ENCODE measurements around the gene ROR2. TPM values are rescaled to one million over a fixed set of nuclear protein-coding genes. Genes with fewer than 3 reads are reported as not detected.

The ROR2 gene
- total RNA-seq, 1 experiment from 2014 or later, result 5.9 TPM

DNA sequence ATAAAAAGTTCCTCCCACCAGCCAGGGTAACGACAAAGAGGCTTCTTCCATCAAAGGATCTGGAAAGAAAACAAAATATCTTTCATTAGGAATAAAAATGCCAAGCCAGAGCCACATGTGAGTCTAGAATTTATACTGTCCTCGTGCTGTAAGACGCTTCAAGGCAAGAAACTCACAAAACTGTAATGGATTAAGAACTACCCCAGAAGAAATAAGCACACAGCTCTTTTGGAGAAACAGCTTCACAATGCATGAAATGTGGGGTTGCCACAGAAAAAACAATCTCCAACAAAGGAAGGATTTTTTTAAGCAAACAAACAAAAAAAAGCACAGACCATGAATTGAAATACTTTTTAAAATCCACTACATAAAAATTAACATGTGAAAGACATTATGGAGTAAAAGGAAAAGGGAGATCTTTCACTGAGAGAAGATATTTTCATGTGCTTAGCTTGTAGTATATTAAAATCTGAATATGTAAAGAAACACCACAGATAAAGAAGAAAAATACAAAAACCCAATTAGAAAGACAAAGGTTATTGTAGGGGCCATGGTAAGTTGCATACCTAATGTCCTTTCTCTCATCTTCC, 385.9 kb downstream of the ROR2 start:
- H3K9me3 ChIP-seq (ENCODE audit: control insufficient read depth, insufficient read depth, low read depth, low read length), result no peaks in the 10 kb centered on the region
- no peak overlapping the region for H3K4me3 ChIP-seq (ENCODE audit: low read depth in 2 of 2, low read length in 2 of 2)
- no peak for ATAC-seq
- no TSS peak for BruUV-seq (replicated peaks)
- H3K4me1 ChIP-seq (ENCODE audit: control insufficient read depth, insufficient read depth, low read length), result no peaks in the 10 kb centered on the region
- in situ Hi-C loops (cut with HindIII; ENCODE audit: low pct_unique_long_range_greater_than_20kb, low sequenced_read_pairs) (no loop called here), intact Hi-C loops (cut with micrococcal nuclease; ENCODE audit: unreplicated experiment) (no loop called here)
- H3K36me3 ChIP-seq (ENCODE audit: control insufficient read depth, insufficient read depth, low read length), result no peaks in the 10 kb centered on the region
- DNase-seq (ENCODE audit: low read depth, low spot score), result no peak
- TF ChIP-seq POLR2AphosphoS5 (IDR thresholded peaks at IDR 0.05; ENCODE audit: low read depth, low read length) (no peak), TCF7L2 (IDR thresholded peaks at IDR 0.05; ENCODE audit: low read depth, low read length) (no peak), SIN3A (IDR thresholded peaks at IDR 0.05; ENCODE audit: borderline replicate concordance, insufficient read depth, low read depth, low read length) (no peak)
- TF ChIP-seq, protein P1, sequence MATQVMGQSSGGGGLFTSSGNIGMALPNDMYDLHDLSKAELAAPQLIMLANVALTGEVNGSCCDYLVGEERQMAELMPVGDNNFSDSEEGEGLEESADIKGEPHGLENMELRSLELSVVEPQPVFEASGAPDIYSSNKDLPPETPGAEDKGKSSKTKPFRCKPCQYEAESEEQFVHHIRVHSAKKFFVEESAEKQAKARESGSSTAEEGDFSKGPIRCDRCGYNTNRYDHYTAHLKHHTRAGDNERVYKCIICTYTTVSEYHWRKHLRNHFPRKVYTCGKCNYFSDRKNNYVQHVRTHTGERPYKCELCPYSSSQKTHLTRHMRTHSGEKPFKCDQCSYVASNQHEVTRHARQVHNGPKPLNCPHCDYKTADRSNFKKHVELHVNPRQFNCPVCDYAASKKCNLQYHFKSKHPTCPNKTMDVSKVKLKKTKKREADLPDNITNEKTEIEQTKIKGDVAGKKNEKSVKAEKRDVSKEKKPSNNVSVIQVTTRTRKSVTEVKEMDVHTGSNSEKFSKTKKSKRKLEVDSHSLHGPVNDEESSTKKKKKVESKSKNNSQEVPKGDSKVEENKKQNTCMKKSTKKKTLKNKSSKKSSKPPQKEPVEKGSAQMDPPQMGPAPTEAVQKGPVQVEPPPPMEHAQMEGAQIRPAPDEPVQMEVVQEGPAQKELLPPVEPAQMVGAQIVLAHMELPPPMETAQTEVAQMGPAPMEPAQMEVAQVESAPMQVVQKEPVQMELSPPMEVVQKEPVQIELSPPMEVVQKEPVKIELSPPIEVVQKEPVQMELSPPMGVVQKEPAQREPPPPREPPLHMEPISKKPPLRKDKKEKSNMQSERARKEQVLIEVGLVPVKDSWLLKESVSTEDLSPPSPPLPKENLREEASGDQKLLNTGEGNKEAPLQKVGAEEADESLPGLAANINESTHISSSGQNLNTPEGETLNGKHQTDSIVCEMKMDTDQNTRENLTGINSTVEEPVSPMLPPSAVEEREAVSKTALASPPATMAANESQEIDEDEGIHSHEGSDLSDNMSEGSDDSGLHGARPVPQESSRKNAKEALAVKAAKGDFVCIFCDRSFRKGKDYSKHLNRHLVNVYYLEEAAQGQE (IDR thresholded peaks at IDR 0.05; ENCODE audit: insufficient read depth in 1 of 2, low read depth in 2 of 2, low read length in 1 of 2), result no peak
- TF ChIP-seq, protein P2, sequence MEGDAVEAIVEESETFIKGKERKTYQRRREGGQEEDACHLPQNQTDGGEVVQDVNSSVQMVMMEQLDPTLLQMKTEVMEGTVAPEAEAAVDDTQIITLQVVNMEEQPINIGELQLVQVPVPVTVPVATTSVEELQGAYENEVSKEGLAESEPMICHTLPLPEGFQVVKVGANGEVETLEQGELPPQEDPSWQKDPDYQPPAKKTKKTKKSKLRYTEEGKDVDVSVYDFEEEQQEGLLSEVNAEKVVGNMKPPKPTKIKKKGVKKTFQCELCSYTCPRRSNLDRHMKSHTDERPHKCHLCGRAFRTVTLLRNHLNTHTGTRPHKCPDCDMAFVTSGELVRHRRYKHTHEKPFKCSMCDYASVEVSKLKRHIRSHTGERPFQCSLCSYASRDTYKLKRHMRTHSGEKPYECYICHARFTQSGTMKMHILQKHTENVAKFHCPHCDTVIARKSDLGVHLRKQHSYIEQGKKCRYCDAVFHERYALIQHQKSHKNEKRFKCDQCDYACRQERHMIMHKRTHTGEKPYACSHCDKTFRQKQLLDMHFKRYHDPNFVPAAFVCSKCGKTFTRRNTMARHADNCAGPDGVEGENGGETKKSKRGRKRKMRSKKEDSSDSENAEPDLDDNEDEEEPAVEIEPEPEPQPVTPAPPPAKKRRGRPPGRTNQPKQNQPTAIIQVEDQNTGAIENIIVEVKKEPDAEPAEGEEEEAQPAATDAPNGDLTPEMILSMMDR (IDR thresholded peaks at IDR 0.05), result no peak
- ChIA-PET POLR2A (no interaction called here), CTCF (no interaction called here)
- H3K27ac ChIP-seq (ENCODE audit: low read length), result no peak overlapping the region
- no peaks in the 10 kb centered on the region for H3K27me3 ChIP-seq (ENCODE audit: control insufficient read depth, insufficient read depth, low read length)

DNA sequence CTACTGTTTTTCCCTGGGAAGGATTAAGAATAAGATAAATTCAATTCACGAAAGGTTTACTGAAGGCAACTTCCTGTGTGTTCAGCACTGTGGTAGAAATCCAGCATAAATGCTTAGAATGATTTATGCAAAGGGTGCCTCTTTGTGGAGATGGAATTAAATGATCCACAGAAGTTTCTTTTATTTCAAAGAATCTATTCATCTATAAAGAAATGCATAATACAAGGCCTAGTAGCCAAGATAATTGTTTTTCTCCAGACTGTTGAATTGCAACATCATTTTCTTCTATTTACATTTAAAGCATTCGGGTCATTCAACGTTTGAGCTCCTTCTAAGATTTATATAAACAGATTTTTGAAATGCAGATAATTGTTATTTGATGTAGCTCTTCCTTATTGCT, 387.6 kb downstream of the ROR2 start:
- ChIA-PET POLR2A (no interaction called here), CTCF (no interaction called here)
- no peak for TF ChIP-seq TCF7L2 (IDR thresholded peaks at IDR 0.05; ENCODE audit: low read depth, low read length)
- no peak for TF ChIP-seq POLR2AphosphoS5 (IDR thresholded peaks at IDR 0.05; ENCODE audit: low read depth, low read length)
- TF ChIP-seq, protein P2 (IDR thresholded peaks at IDR 0.05), result no peak
- in situ Hi-C loops (cut with HindIII; ENCODE audit: low pct_unique_long_range_greater_than_20kb, low sequenced_read_pairs) (no loop called here), intact Hi-C loops (cut with micrococcal nuclease; ENCODE audit: unreplicated experiment) (no loop called here)
- BruUV-seq (replicated peaks), result no TSS peak
- Histone ChIP-seq H3K4me3 (ENCODE audit: low read depth in 2 of 2, low read length in 2 of 2) (no peak overlapping the region), H3K9me3 (ENCODE audit: control insufficient read depth, insufficient read depth, low read depth, low read length) (no peaks in the 10 kb centered on the region), H3K27me3 (ENCODE audit: control insufficient read depth, insufficient read depth, low read length) (no peaks in the 10 kb centered on the region), H3K4me1 (ENCODE audit: control insufficient read depth, insufficient read depth, low read length) (no peaks in the 10 kb centered on the region), H3K36me3 (ENCODE audit: control insufficient read depth, insufficient read depth, low read length) (no peaks in the 10 kb centered on the region), H3K27ac (ENCODE audit: low read length) (no peak overlapping the region)
- ATAC-seq (no peak), DNase-seq (ENCODE audit: low read depth, low spot score) (no peak)

All from Panc1 (cell line).